Erythroblast (primary cell): ENCODE measurements around the gene ZNF708.
"Not testable (repeated sequence)": the region's sequence is repeated elsewhere in the genome, so short reads cannot be mapped to it uniquely, and the experiment has no call there.

ENCODE experiments used
- DNase-seq, 2 experiments: peaks; one replicate each; lab custom pipeline; 2025; lab: John Stamatoyannopoulos, UW
- GATA1 ChIP-seq: IDR thresholded peaks from 2 replicates; pipeline ENCODE4 v1.6.1; 2011; ENCODE audit warnings: low read depth, mild to moderate bottlenecking, control low read depth, low read length, moderate library complexity
- POLR2A ChIP-seq: IDR thresholded peaks from 2 replicates; pipeline ENCODE4 v1.6.1; 2011; ENCODE audit warnings: mild to moderate bottlenecking, low read length

Gene ZNF708

GRCh38 chr19:21328885-21329605 lies at the start of gene ZNF708:
Gene ZNF708 (minus strand): TSS chr19:21329410. CDS start chr19:21329212, 198 bp downstream.
- no peak for TF ChIP-seq GATA1
- TF ChIP-seq POLR2A: peak; percentile 89
- DNase-seq: peak; percentile 84 to 90

- DNase-seq: no peak
- TF ChIP-seq GATA1: no peak
- no peak for TF ChIP-seq POLR2A
Observed at GRCh38 chr19:21362291-21362690, 33.1 kb upstream of the ZNF708 start.

GRCh38 chr19:21358768-21359451 lies 29.7 kb upstream of the ZNF708 start, which contains the start of gene ZNF738:
Gene ZNF738 (plus strand): TSS chr19:21359000. CDS start chr19:21359141, 141 bp downstream.
- DNase-seq: peak; percentile 84 to 88
- TF ChIP-seq POLR2A: peak; percentile 56
- TF ChIP-seq GATA1: no peak

- no peak for DNase-seq
- no peak for TF ChIP-seq POLR2A
- TF ChIP-seq GATA1: no peak
Observed at GRCh38 chr19:21352830-21353229, 23.6 kb upstream of the ZNF708 start.

GRCh38 chr19:21344841-21345240 lies 15.6 kb upstream of the ZNF708 start:
- DNase-seq: not testable (repeated sequence)

GRCh38 chr19:21335721-21336120 lies 6.5 kb upstream of the ZNF708 start:
- no peak for TF ChIP-seq POLR2A
- TF ChIP-seq GATA1: no peak
- DNase-seq: peak; percentile 1 to 3

- TF ChIP-seq POLR2A: no peak
- TF ChIP-seq GATA1: no peak
- peak; percentile 31 to 38 for DNase-seq
Observed at GRCh38 chr19:21328406-21328805, 804 bp downstream of the ZNF708 start.

GRCh38 chr19:21326169-21326568 lies 3.0 kb downstream of the ZNF708 start:
- TF ChIP-seq POLR2A (no peak), GATA1 (no peak)
- DNase-seq: no peak

GRCh38 chr19:21323000-21323399 lies 6.2 kb downstream of the ZNF708 start:
- peak; percentile 11 to 39 for DNase-seq
- TF ChIP-seq GATA1 (no peak), POLR2A (no peak)

- TF ChIP-seq GATA1: no peak
- TF ChIP-seq POLR2A: no peak
- DNase-seq: no peak
Observed at GRCh38 chr19:21322528-21322927, 6.7 kb downstream of the ZNF708 start.

GRCh38 chr19:21321996-21322395 lies 7.2 kb downstream of the ZNF708 start:
- no peak for DNase-seq
- TF ChIP-seq GATA1 (no peak), POLR2A (no peak)

- DNase-seq: no peak
- TF ChIP-seq GATA1: no peak
- no peak for TF ChIP-seq POLR2A
Observed at GRCh38 chr19:21321134-21321533, 8.1 kb downstream of the ZNF708 start.

- no peak for DNase-seq
- TF ChIP-seq GATA1 (no peak), POLR2A (no peak)
Observed at GRCh38 chr19:21317821-21318220, 11.4 kb downstream of the ZNF708 start.

GRCh38 chr19:21314676-21315075 lies 14.5 kb downstream of the ZNF708 start:
- DNase-seq: no peak
- TF ChIP-seq GATA1: no peak
- no peak for TF ChIP-seq POLR2A

GRCh38 chr19:21312807-21313206 lies 16.4 kb downstream of the ZNF708 start:
- DNase-seq: not testable (repeated sequence)
